ENCODE measurements around the gene TPRN.

- TF ChIP-seq POLR2A (IDR thresholded peaks at IDR 0.05) = no peak
- TF ChIP-seq CTCF (IDR thresholded peaks at IDR 0.05 in 4 of 5, conservative IDR thresholded peaks at IDR 0.05 in 1 of 5) = no peak
These were observed 22.2 kb downstream of the TPRN start for GRCh38 chr9:137178201-137178938.
